IMR-90 (cell line): ENCODE measurements around the gene MTMR6. TPM values are rescaled to one million over a fixed set of nuclear protein-coding genes. Genes with fewer than 3 reads are reported as not detected.

ENCODE experiments used
- ATAC-seq: fragments of 200-7000 bp; cut with Tn5 transposase; 2 replicates; pipeline ENCODE4 v1.9.1; 2020; ENCODE audit warnings: low read depth, mild to moderate bottlenecking, moderate library complexity
- BruUV-seq: library from RNA; stranded (reverse); fragments of 400-500 nt; replicated peaks from 2 replicates; lab custom pipeline; 2021; lab: Mats Ljungman, UMichigan
- CTCF ChIA-PET: fragments of 300-600 bp; formaldehyde crosslinking; extraction: SDS; loops from one replicate; lab custom pipeline; 2021; ENCODE audit warnings: antibody characterized with exemption; lab: Yijun Ruan, JAX
- POLR2A ChIA-PET: fragments of 300-600 bp; sonication (Branson Sonifier 250); formaldehyde crosslinking; loops from one replicate; lab custom pipeline; 2022; ENCODE audit warnings: antibody characterized with exemption; ENCODE audit not compliant: unreplicated experiment; lab: Charles Lee
- DNase-seq: peaks from one replicate; pipeline ENCODE4 v3.0.0; 2013
- H2AFZ ChIP-seq: replicated peaks from 2 replicates; pipeline ENCODE3; 2013; ENCODE audit warnings: low read length, mild to moderate bottlenecking; ENCODE audit not compliant: poor library complexity
- H2AK5ac ChIP-seq: 2 replicates; pipeline ENCODE4 v1.6.1; 2013; ENCODE audit warnings: low read depth, low read length, inconsistent platforms
- H2AK9ac ChIP-seq: replicated peaks from 2 replicates; pipeline ENCODE3; 2013; ENCODE audit warnings: mild to moderate bottlenecking, low read depth, low read length, moderate library complexity; ENCODE audit not compliant: poor library complexity
- H2BK120ac ChIP-seq: 2 replicates; pipeline ENCODE4 v1.6.1; 2013; ENCODE audit warnings: low read depth, low read length, inconsistent platforms
- H2BK15ac ChIP-seq: 3 replicates; pipeline ENCODE4 v1.6.1; 2013; ENCODE audit warnings: low read depth, low read length, inconsistent platforms
- H2BK20ac ChIP-seq: 2 replicates; pipeline ENCODE4 v1.6.1; 2013; ENCODE audit warnings: low read depth, mild to moderate bottlenecking, inconsistent platforms, low read length, moderate library complexity
- H2BK5ac ChIP-seq: 2 replicates; pipeline ENCODE4 v1.6.1; 2013; ENCODE audit warnings: mild to moderate bottlenecking, low read depth, low read length, inconsistent platforms; ENCODE audit not compliant: poor library complexity, severe bottlenecking
- H3K14ac ChIP-seq: replicated peaks from 2 replicates; pipeline ENCODE4 v1.6.1; 2013; ENCODE audit warnings: low read depth, low read length, inconsistent platforms
- H3K18ac ChIP-seq: 2 replicates; pipeline ENCODE4 v1.6.1; 2013; ENCODE audit warnings: low read depth, low read length, control low read depth
- H3K23ac ChIP-seq: 2 replicates; pipeline ENCODE4 v1.6.1; 2013; ENCODE audit warnings: low read depth, low read length, inconsistent platforms
- H3K27ac ChIP-seq: 2 replicates; pipeline ENCODE4 v1.5.1; 2013; ENCODE audit warnings: mild to moderate bottlenecking, control low read depth, low read length; ENCODE audit not compliant: insufficient read depth
- H3K27me3 ChIP-seq: 2 replicates; pipeline ENCODE4 v1.6.1; 2013; ENCODE audit warnings: low read length; ENCODE audit not compliant: control insufficient read depth, insufficient read depth
- H3K36me3 ChIP-seq: 2 replicates; pipeline ENCODE4 v1.6.1; 2013; ENCODE audit warnings: low read length, mixed read lengths; ENCODE audit not compliant: control insufficient read depth, insufficient read depth
- H3K4ac ChIP-seq: 2 replicates; pipeline ENCODE4 v1.6.1; 2013; ENCODE audit warnings: low read depth, low read length, inconsistent platforms
- H3K4me1 ChIP-seq: 2 replicates; pipeline ENCODE4 v1.6.1; 2013; ENCODE audit warnings: low read length, mixed read lengths; ENCODE audit not compliant: control insufficient read depth, insufficient read depth
- H3K4me2 ChIP-seq: 2 replicates; pipeline ENCODE4 v1.6.1; 2013; ENCODE audit warnings: low read depth, mild to moderate bottlenecking, control low read depth, low read length, moderate library complexity
- H3K4me3 ChIP-seq: 2 replicates; pipeline ENCODE4 v1.5.1; 2013; ENCODE audit warnings: low read depth, mild to moderate bottlenecking, control low read depth, low read length, moderate library complexity; ENCODE audit not compliant: insufficient read depth
- H3K56ac ChIP-seq: 2 replicates; pipeline ENCODE4 v1.6.1; 2013; ENCODE audit warnings: low read length, inconsistent platforms; ENCODE audit not compliant: insufficient read depth; ENCODE audit errors: extremely low read depth
- H3K79me1 ChIP-seq, 2 experiments: 2 replicates each; pipeline ENCODE4 v1.6.1; 2013; ENCODE audit warnings: low read length in 2 of 2, inconsistent platforms in 1 of 2, low read depth in 1 of 2
- H3K9ac ChIP-seq: 2 replicates; pipeline ENCODE4 v1.6.1; 2013; ENCODE audit warnings: low read depth, low read length, control low read depth
- H3K9me1 ChIP-seq: 2 replicates; pipeline ENCODE4 v1.6.1; 2013; ENCODE audit warnings: low read length, inconsistent platforms; ENCODE audit not compliant: insufficient read depth
- H3K9me3 ChIP-seq: 2 replicates; pipeline ENCODE4 v1.6.1; 2013; ENCODE audit warnings: low read length; ENCODE audit not compliant: control insufficient read depth, insufficient read depth
- H4K20me1 ChIP-seq: 2 replicates; pipeline ENCODE4 v1.6.1; 2013; ENCODE audit warnings: low read length, inconsistent platforms; ENCODE audit not compliant: insufficient read depth
- H4K5ac ChIP-seq: 2 replicates; pipeline ENCODE4 v1.6.1; 2013; ENCODE audit warnings: mild to moderate bottlenecking, low read depth, low read length, control low read depth
- H4K8ac ChIP-seq, 2 experiments: 2 replicates each; pipeline ENCODE4 v1.6.1; 2013; ENCODE audit warnings: low read depth in 2 of 2, low read length in 2 of 2, control low read depth in 1 of 2, inconsistent platforms in 1 of 2
- H4K91ac ChIP-seq: 2 replicates; pipeline ENCODE4 v1.6.1; 2013; ENCODE audit warnings: low read depth, low read length, inconsistent platforms; ENCODE audit not compliant: insufficient read depth
- MAZ ChIP-seq: IDR thresholded peaks from 2 replicates; pipeline ENCODE4 v1.6.1; 2012; ENCODE audit warnings: low read depth, mild to moderate bottlenecking, low read length, improper control_type of control experiment, moderate library complexity, borderline replicate concordance
- RAD21 ChIP-seq: IDR thresholded peaks from 2 replicates; pipeline ENCODE4 v1.6.1; 2012; ENCODE audit warnings: low read length, improper control_type of control experiment
- RCOR1 ChIP-seq: IDR thresholded peaks from 2 replicates; pipeline ENCODE4 v1.6.1; 2012; ENCODE audit warnings: mild to moderate bottlenecking, low read length, improper control_type of control experiment; ENCODE audit not compliant: insufficient replicate concordance
- WGBS, 2 experiments: methylation state at CpG; one replicate each; pipeline versions ENCODE4 v1.1.5 to v1.1.7; 2013; ENCODE audit warnings: missing lambda C conversion rate in 2 of 2; ENCODE audit not compliant: insufficient read length in 1 of 2; ENCODE audit errors: extremely low coverage in 2 of 2; 5-methylcytosine and 5-hydroxymethylcytosine counted together
- dilution Hi-C: fragments of 300-500 bp; cut with HindIII; formaldehyde crosslinking; loops from one replicate; pipeline ENCODE4 v1.14.3; 2018; ENCODE audit warnings: low sequenced_read_pairs; ENCODE audit not compliant: unreplicated experiment
- in situ Hi-C: fragments of 300-500 bp; cut with MboI; formaldehyde crosslinking; loops from 3 replicates; pipeline ENCODE4 v1.14.3; 2019; ENCODE audit warnings: low sequenced_read_pairs, inconsistent platforms, mixed read lengths
- intact Hi-C: fragments of 100-400 bp; cut with micrococcal nuclease; formaldehyde crosslinking; loops from 2 replicates; pipeline ENCODE4 v1.10.0; 2022
- polyA plus RNA-seq, 3 experiments: library from polyadenylated mRNA; depleted of rRNA; stranded (reverse); fragments of >200 nt; gene quantifications; 2 replicates each; pipeline ENCODE4 v1.2.3, GENCODE V29; 2012; ENCODE audit warnings: low replicate concordance in 1 of 3
- total RNA-seq: library from RNA; depleted of rRNA; stranded (reverse); fragments of >200 nt; gene quantifications from 2 replicates; pipeline ENCODE4 v1.2.3, GENCODE V29; 2012
- TF ChIP-seq, protein P1 (sequence below): conservative IDR thresholded peaks from 2 replicates; pipeline ENCODE4 v1.5.1; 2012; ENCODE audit warnings: mild to moderate bottlenecking, low read depth, low read length, improper control_type of control experiment

Gene MTMR6
- total and polyA plus RNA-seq, 2 of the 4 experiments (the other 2 are of a cell fraction): 9.4 to 21.7 TPM

DNA sequence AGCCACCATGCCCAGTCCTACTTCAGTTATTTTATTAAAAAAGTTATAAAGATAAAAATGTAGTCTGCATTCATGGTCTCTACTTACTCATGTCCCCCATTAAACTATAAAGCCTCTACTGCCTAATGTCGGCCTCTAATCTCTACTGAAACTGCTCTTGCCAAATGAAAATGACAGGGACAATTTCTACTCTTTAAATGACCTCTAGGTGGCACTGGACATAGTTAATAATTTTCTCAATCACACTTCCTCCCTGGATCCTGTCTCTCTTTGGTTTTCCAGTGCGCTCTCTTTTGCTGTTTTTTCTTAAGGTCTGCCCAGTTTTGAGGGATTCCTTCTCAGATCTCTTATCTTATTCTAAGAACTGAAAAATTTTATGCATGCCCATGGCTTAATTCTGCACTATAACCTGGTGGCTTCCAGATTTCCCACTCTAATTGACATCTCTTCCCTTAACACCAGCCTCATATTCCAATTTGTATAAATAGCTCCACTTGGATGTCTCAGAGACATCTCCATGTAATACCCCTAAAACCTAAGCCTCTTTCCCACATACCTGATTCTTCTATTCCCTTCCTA lies 54.3 kb downstream of the MTMR6 start:
- ATAC-seq: peak; percentile 66
- in situ Hi-C loops (loop anchor here (10.0 kb wide), 1 partner anchor 142 kb away; the partner anchor contains the start of gene ATP8A2), intact Hi-C loops (loop anchor here (1.0 kb wide), 1 partner anchor 142 kb away; no protein-coding TSS in a partner anchor), dilution Hi-C loops (no loop called here)
- H2BK5ac ChIP-seq: no peak overlapping the region
- H3K23ac ChIP-seq: no peak overlapping the region
- ChIA-PET POLR2A (interaction anchor here (0.6 kb wide), 1 partner anchor 1331 kb away, joined by 3 read pairs; no protein-coding TSS in a partner anchor), CTCF (interaction anchor here (0.8 to 1.6 kb wide), 3 partner anchors 17 to 143 kb away, joined by 3 to 6 read pairs (median 4); no protein-coding TSS in a partner anchor)
- no peak overlapping the region for H4K5ac ChIP-seq
- no peak overlapping the region for H2BK120ac ChIP-seq
- no peak overlapping the region for H3K56ac ChIP-seq
- no peak overlapping the region for H3K27ac ChIP-seq
- H2BK15ac ChIP-seq: no peak overlapping the region
- no peak overlapping the region for H3K18ac ChIP-seq
- H2BK20ac ChIP-seq: no peak overlapping the region
- no peaks in the 10 kb centered on the region for H3K79me1 ChIP-seq
- H4K8ac ChIP-seq: no peak overlapping the region
- no peaks in the 10 kb centered on the region for H3K9me1 ChIP-seq
- H3K4me3 ChIP-seq: no peak overlapping the region
- H4K20me1 ChIP-seq: no peaks in the 10 kb centered on the region
- H3K27me3 ChIP-seq: peaks cover 3% of the 10 kb centered on the region
- WGBS, 2 experiments: no CpG with 5 or more reads among the region's 2 CpGs
- no peak overlapping the region for H4K91ac ChIP-seq
- DNase-seq: peak; percentile 21
- no peak overlapping the region for H3K14ac ChIP-seq
- H3K4me2 ChIP-seq: no peak overlapping the region
- H3K4ac ChIP-seq: no peak overlapping the region
- H3K4me1 ChIP-seq: no peaks in the 10 kb centered on the region
- TF ChIP-seq, protein P1, sequence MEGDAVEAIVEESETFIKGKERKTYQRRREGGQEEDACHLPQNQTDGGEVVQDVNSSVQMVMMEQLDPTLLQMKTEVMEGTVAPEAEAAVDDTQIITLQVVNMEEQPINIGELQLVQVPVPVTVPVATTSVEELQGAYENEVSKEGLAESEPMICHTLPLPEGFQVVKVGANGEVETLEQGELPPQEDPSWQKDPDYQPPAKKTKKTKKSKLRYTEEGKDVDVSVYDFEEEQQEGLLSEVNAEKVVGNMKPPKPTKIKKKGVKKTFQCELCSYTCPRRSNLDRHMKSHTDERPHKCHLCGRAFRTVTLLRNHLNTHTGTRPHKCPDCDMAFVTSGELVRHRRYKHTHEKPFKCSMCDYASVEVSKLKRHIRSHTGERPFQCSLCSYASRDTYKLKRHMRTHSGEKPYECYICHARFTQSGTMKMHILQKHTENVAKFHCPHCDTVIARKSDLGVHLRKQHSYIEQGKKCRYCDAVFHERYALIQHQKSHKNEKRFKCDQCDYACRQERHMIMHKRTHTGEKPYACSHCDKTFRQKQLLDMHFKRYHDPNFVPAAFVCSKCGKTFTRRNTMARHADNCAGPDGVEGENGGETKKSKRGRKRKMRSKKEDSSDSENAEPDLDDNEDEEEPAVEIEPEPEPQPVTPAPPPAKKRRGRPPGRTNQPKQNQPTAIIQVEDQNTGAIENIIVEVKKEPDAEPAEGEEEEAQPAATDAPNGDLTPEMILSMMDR: peak; percentile 49
- TF ChIP-seq RAD21 (peak; percentile 39), RCOR1 (no peak), MAZ (no peak)
- BruUV-seq: no TSS peak
- H2AK5ac ChIP-seq: no peak overlapping the region
- no peaks in the 10 kb centered on the region for H3K36me3 ChIP-seq
- no peaks in the 10 kb centered on the region for H3K9me3 ChIP-seq
- no peak overlapping the region for H2AK9ac ChIP-seq
- H2AFZ ChIP-seq: no peak overlapping the region
- no peak overlapping the region for H3K9ac ChIP-seq
